Keratinocyte (primary cell): ENCODE results near the gene DTNB.

Experiments
- CTCF ChIP-seq, 3 experiments: IDR thresholded peaks in 1 of 3; conservative IDR thresholded peaks in 1 of 3; optimal IDR thresholded peaks in 1 of 3; 2 replicates in 2 of 3; 3 replicates in 1 of 3; pipeline versions ENCODE3 to v1.5.1; 2011; ENCODE audit warnings: low read length in 3 of 3, mild to moderate bottlenecking in 3 of 3, moderate library complexity in 2 of 3, control low read depth in 1 of 3, inconsistent platforms in 1 of 3; ENCODE audit not compliant: insufficient read depth in 2 of 3; ENCODE audit errors: extremely low read depth in 1 of 3
- EZH2 ChIP-seq: IDR thresholded peaks from one replicate; pipeline ENCODE4 v1.6.1; 2012; ENCODE audit warnings: inconsistent platforms, mild to moderate bottlenecking, low read length, moderate library complexity

- TF ChIP-seq CTCF (optimal IDR thresholded peaks at IDR 0.05 in 1 of 3, IDR thresholded peaks at IDR 0.05 in 1 of 3, conservative IDR thresholded peaks at IDR 0.05 in 1 of 3; ENCODE audit: extremely low read depth in 1 of 3, insufficient read depth in 2 of 3, low read length in 3 of 3) (no peak), EZH2 (no peak)
Measured at GRCh38 chr2:25473131-25473530, 200.2 kb downstream of the DTNB start.
